Astrocyte (in vitro differentiated cells and primary cell): ENCODE data around the gene FADS2.

Source experiments
- CTCF ChIP-seq: IDR thresholded peaks from 2 replicates; pipeline ENCODE4 v1.5.1; 2011; ENCODE audit warnings: low read depth, mild to moderate bottlenecking, inconsistent platforms, low read length, moderate library complexity; ENCODE audit not compliant: insufficient read depth
- EZH2 ChIP-seq: IDR thresholded peaks from 2 replicates; pipeline ENCODE4 v1.6.1; 2012; ENCODE audit warnings: mild to moderate bottlenecking, low read length, inconsistent platforms; ENCODE audit not compliant: insufficient read depth

GRCh38 chr11:61880031-61880430, 51.9 kb downstream of the FADS2 start:
- no peak for TF ChIP-seq EZH2
- TF ChIP-seq CTCF = no peak
